Astrocyte of the spinal cord (primary cell): ENCODE measurements around the gene DNAH1.
A peak's percentile ranks its signal among the peaks of the same experiment; 100 is the strongest.
"Not testable (repeated sequence)": the region's sequence is repeated elsewhere in the genome, so short reads cannot be mapped to it uniquely, and the experiment has no call there.

Experiments used
- DNase-seq: peaks from one replicate; pipeline ENCODE4 v3.0.0; 2011; ENCODE audit warnings: low read depth, low spot score
- H3K4me3 ChIP-seq: 2 replicates; pipeline ENCODE4 v1.5.1; 2011; ENCODE audit warnings: low read depth, mild to moderate bottlenecking, low read length, moderate library complexity
- in situ Hi-C: cut with HindIII; loops from 2 replicates; pipeline ENCODE4 v1.10.0; 2017; ENCODE audit warnings: low sequenced_read_pairs
- TF ChIP-seq, protein P1 (sequence below): IDR thresholded peaks from 2 replicates; pipeline ENCODE4 v1.5.1; 2012; ENCODE audit warnings: low read depth, mild to moderate bottlenecking, low read length, inconsistent platforms

Gene DNAH1

DNA sequence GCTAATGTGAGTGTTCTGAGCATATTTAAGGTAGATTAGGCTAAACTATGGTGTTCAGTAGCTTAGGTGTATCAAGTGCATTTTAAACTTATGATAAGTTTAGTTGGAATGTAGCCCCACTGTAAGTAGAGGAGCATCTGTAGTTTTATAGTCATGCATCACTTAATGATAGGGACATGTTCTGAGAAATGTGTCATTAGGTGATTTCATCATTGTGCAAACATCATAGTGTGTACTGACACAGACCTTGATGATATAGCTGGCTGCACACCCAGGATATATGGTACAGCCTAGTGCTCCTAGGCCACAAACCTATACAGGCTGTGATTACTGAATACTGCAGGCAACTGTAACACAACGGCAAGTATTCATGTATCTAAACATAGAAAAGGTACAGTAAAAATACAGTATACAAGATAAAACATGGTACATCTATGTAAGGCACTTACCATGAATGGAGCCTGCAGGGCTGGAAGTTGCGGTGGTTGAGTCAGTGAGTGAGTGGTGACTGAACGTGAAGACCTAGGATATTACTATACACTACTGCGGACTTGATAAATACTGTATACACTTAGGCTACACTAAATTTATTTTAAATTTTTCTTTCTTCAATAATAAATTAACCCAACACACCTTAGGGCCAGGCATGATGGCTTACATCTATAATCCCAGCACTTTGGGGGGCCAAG, 17.9 kb downstream of the DNAH1 start:
- DNase-seq = no peak
- no peak overlapping the region for H3K4me3 ChIP-seq
- in situ Hi-C loops = no loop called here
- TF ChIP-seq, protein P1, sequence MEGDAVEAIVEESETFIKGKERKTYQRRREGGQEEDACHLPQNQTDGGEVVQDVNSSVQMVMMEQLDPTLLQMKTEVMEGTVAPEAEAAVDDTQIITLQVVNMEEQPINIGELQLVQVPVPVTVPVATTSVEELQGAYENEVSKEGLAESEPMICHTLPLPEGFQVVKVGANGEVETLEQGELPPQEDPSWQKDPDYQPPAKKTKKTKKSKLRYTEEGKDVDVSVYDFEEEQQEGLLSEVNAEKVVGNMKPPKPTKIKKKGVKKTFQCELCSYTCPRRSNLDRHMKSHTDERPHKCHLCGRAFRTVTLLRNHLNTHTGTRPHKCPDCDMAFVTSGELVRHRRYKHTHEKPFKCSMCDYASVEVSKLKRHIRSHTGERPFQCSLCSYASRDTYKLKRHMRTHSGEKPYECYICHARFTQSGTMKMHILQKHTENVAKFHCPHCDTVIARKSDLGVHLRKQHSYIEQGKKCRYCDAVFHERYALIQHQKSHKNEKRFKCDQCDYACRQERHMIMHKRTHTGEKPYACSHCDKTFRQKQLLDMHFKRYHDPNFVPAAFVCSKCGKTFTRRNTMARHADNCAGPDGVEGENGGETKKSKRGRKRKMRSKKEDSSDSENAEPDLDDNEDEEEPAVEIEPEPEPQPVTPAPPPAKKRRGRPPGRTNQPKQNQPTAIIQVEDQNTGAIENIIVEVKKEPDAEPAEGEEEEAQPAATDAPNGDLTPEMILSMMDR = no peak

DNA sequence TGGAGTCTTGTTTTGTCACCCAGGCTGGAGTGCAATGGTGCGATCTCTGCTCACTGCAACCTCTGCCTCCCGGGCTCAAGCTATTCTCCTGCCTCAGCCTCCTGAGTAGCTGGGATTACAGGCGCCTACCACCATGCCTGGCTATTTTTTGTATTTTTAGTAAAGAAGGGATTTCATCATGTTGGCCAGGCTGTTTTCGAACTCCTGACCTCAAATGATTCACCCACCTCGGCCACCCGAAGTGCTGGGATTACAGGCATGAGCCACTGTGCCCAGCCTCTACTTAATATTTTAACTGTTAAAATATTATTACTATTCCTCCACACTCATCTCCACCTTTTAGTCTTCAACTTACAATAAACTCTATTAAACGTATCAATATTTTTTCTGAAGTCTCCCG, 22.0 kb downstream of the DNAH1 start:
- in situ Hi-C loops, DNase-seq, H3K4me3 ChIP-seq: not testable (repeated sequence)

DNA sequence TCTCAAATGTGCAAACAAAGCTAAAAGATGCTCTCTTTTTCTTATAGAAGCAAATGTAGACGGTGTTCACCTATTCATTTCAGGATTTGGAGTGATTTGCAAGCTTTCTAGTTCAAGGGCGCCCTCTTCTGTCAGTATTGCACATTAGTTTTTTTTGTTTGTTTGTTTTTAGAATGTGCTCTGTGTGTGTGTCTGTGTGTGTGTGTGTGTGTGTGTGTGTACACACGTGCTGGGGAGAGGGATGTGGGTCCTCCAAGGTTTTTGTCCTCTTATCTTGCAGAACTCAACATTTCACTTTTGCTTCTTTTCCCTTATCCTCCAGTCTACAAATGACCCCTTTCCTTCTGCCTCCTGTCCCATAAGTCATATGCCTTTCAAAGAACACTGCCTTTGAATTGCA, 23.5 kb downstream of the DNAH1 start:
- no peak overlapping the region for H3K4me3 ChIP-seq
- TF ChIP-seq, protein P1 = peak; percentile 58
- in situ Hi-C loops = no loop called here
- DNase-seq = peak; percentile 88

DNA sequence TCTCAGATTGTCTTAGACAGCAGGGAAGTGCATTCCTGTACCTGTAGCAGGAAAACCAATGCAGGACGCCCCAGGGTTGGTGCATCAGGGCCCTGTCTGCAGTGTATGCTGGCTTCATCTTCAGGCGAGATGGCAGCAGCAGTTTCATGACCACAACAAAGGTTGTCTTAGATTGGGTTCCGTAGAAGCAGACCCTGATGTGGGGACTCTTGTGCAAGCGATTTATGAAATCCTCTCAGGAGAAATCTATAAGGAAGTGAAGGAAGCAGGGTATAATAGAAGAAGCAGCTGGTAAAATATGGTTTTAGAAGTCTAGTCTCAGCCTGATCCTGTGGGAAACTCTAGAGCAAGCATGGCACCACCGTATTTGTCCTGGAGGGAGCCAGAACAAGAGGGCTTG, 25.0 kb downstream of the DNAH1 start:
- TF ChIP-seq, protein P1 = no peak
- H3K4me3 ChIP-seq = no peak overlapping the region
- no peak for DNase-seq
- in situ Hi-C loops = no loop called here

DNA sequence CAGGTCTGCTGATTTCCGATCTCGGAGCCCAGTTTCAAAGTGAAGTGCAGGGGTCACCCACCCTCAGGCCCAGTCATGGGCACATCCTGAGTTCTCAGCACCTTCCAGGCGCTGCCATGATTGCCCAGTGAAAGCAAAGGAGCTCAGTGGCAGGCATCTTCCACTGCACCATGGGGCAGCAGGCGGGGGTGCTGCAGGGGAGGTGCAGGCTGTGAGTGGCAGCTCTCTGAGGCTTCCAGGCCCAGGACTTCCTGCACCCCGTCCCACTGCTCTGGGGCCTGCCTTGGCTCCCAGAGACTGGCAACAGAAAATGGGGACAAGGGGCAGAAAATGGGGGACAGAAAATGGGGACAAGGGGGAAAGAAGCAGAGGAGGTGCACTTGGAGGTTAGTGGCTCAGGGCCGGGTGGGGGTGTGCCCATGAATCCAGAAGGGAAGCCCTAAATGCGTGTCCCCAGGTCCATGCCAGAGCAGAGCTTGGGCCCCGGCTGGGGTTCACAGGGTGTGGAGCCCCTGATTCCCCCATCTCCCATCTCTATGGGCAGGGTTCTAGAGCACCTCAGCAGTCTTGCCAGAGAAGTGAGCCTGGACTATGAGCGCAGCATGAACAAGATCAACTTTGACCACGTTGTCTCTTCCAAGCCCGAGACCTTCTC, 28.0 kb downstream of the DNAH1 start:
- TF ChIP-seq, protein P1 = no peak
- in situ Hi-C loops = no loop called here
- no peak for DNase-seq
- H3K4me3 ChIP-seq = no peak overlapping the region

DNA sequence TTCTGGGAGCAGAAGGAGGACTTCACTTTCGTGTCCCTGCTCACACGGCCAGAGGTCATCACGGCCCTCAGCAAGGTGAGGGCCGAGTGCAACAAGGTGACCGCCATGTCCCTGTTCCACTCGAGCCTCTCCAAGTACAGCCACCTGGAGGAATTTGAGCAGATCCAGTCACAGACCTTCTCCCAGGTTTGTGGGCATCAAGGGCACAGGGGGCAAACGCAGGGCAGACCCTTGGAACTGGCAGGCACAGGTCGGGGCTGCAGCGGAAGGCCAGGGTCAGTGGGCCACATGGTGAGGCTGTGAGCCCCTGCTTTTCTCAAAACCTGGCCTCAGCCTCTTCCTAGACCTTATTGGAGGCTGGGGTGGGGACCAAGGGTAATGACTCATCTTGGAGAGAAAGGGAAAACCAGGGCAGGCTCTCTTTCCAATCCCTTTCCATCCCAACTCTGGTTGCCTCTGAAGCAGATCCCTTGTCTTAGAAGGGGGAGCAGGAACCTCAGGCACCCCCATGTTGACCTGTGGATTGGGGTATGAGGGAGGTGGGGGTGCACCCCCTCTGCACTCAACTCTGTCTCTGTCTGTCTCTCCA, 29.5 kb downstream of the DNAH1 start:
- no peak for DNase-seq
- TF ChIP-seq, protein P1 = no peak
- in situ Hi-C loops = no loop called here
- H3K4me3 ChIP-seq = no peak overlapping the region
